HG03575 (cell line): ENCODE measurements around the gene SEMA3B.
"Not testable (repeated sequence)": the region's sequence is repeated elsewhere in the genome, so short reads cannot be mapped to it uniquely, and the experiment has no call there.

Experiments
- ATAC-seq: cut with Tn5 transposase; IDR thresholded peaks from one replicate; pipeline ENCODE4 v1.9.1; 2021; ENCODE audit not compliant: unreplicated experiment, insufficient number of reproducible peaks, low FRiP score; ENCODE audit errors: extremely low read depth

SEMA3B gene

DNA sequence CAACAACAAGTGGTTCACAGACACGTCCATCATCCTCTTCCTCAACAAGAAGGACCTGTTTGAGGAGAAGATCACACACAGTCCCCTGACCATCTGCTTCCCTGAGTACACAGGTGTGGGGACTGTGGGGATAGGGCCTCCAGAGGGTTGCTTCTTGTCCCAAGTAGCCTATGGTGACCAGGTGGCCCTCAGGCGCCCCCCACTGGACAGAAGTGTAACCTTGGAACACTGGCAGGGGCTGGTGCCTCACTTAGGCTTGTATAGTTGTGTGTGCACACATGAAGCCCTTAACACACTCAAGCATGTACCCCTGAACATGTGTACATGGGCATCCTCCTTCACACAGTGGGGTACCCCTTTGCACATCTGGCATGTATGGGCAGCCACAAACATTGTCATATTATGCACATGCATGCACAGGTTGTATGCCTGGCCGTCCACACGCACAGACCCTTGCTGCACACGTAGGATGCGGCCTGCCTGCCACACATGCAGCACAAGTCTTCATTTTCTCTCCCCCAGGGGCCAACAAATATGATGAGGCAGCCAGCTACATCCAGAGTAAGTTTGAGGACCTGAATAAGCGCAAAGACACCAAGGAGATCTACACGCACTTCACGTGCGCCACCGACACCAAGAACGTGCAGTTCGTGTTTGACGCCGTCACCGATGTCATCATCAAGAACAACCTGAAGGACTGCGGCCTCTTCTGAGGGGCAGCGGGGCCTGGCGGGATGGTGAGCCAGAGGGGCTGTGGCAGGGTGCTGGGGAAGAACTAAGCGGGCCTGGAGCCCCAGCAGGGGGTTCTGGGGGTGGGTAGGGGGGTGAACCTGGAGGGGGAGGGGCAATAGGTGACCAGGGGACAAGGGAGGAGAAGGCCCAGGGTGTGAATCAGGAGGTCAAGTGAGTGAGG lies 11.7 kb upstream of the SEMA3B start:
- ATAC-seq = no peak

DNA sequence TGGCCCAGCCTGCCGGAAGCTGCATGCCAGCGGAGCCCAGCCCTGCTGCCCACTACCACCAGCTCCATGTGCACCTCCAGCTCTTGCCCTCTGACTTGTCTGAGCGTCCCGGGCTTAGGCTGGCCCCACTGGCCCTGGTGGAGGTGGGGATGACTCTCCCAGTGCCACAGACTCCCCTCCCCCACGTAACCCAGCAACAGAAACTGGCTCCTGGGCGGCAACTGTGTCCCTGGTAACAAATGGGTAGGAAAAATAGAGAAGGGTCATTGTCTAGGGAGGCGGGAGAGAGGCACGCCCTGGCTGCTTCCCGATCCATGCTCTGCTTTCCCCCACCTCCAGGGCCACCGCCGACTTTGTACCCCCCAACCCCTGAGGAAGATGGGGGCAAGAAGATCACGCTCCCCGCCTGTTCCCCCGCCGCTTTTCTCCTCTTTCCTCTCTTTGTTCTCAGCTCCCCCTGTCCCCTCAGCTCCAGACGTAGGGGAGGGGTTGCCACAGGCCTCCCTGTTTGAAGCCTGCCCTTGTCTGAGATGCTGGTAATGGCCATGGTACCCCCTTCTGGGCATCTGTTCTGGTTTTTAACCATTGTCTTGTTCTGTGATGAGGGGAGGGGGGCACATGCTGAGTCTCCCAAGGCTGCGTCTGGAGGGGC lies 10.8 kb upstream of the SEMA3B start:
- ATAC-seq = no peak

GRCh38 chr3:50258979-50259378 lies 10.0 kb upstream of the SEMA3B start:
- no peak for ATAC-seq

GRCh38 chr3:50259432-50260026 lies 9.4 kb upstream of the SEMA3B start:
- no peak for ATAC-seq

- ATAC-seq = no peak
Observed at GRCh38 chr3:50260027-50260941, 8.7 kb upstream of the SEMA3B start.

- no peak for ATAC-seq
Observed at GRCh38 chr3:50260942-50261441, 8.0 kb upstream of the SEMA3B start.

- ATAC-seq = no peak
Observed at GRCh38 chr3:50261505-50261904, 7.4 kb upstream of the SEMA3B start.

DNA sequence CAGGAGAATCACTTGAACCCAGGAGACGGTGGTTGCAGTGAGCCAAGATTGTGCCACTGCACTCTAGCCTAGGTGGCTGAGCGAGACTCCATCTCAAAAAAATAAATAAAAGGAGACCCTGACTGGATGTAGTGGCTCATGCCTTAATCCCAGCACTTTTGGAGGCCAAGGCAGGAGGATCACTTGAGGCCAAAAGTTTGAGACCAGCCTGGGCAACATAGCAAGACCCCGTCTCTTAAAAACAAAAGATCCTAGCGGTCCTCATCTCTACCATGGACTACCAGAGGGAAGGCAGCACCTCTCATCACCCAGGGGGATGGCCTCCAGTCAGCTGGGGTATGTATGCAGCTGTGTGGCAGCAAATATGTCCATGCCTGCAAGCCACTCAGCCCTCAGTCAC lies 6.7 kb upstream of the SEMA3B start:
- ATAC-seq = not testable (repeated sequence)

GRCh38 chr3:50262778-50263177 lies 6.2 kb upstream of the SEMA3B start:
- no peak for ATAC-seq

DNA sequence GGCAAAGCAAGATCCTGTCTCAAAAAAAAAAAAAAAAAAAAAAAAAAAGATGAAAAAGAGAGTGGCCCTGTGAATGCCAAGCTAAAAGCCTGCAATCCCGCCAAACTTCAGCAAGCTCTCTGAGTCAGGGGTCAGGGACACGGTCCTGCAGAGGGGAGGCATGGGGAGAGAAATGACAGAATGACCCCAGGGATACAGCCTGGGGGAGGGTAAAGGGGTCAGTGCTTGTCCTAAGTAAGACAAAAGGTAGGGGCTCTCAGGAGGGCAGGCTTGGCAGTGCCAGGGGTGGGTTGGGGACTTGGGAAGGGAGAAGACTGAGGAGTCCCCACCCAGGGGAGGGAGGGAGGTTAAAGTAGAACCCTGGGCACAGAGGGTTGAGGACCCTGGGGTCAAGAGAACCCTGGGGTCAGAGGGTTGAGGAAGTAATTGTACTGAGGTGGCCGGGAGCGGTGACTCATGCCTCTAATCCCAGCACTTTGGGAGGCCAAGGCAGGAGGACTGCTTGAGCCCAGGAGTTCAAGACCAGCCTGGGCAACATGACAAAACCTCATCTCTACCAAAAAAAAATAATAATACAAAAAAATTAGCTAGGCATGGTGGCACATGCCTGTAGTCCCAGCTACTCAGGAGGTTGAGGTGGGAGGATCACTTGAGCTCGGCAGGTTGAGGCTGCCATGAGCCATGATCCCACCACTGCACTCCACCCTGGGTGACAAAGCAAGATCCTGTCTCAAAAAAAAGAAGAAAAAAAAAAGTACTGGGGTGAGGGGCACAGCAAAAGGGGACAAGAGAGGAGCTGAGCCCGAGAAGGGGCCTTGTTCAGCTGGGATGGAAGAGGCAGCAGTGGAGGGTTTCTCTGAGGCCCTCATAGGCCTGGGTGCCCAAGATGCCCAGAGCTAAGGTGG lies 5.2 kb upstream of the SEMA3B start:
- no peak for ATAC-seq

GRCh38 chr3:50264383-50264963 lies 4.5 kb upstream of the SEMA3B start:
- no peak for ATAC-seq

GRCh38 chr3:50264964-50265485 lies 3.9 kb upstream of the SEMA3B start:
- no peak for ATAC-seq

- no peak for ATAC-seq
Observed at GRCh38 chr3:50265571-50265970, 3.4 kb upstream of the SEMA3B start.

- ATAC-seq = no peak
Observed at GRCh38 chr3:50266017-50266416, 2.9 kb upstream of the SEMA3B start.

- no peak for ATAC-seq
Observed at GRCh38 chr3:50266836-50267235, 2.1 kb upstream of the SEMA3B start.

DNA sequence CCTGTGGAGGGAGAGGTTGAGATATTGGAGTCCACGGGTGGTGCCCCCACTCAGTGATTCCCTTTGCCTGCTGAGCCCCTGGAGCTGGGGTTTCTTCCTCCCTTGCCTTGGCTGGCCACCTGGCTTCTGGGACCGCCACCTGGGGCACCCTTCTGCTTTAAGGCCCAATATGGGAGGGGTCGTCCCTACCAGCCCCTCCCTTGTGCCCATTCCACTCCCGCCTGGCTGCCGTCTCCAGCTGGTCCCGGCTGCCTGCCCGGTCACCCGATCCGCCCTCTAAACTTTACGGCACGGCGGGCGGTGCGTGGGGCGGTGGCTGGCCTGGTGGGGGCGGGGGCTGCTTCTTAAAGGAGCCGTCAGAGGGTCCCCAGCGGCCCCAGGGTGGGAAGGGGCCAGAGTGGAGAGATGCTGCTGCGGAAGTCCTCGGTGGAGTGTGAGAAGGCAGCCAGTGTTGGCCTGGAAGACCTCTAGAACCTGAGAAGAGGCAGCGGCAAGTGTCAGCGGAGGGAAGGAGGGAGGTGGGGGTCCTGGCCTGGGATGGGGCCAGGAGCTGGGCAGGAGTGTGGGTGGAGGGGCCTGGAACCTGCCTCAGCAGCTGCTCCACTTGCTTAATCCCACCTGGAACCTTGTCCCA lies 1.6 kb upstream of the SEMA3B start:
- no peak for ATAC-seq

GRCh38 chr3:50268276-50268675 lies 671 bp upstream of the SEMA3B start:
- ATAC-seq = no peak
